Measurements from ENCODE around the gene NUP210L.
A peak's percentile ranks its signal among the peaks of the same experiment; 100 is the strongest.

NUP210L gene

DNA sequence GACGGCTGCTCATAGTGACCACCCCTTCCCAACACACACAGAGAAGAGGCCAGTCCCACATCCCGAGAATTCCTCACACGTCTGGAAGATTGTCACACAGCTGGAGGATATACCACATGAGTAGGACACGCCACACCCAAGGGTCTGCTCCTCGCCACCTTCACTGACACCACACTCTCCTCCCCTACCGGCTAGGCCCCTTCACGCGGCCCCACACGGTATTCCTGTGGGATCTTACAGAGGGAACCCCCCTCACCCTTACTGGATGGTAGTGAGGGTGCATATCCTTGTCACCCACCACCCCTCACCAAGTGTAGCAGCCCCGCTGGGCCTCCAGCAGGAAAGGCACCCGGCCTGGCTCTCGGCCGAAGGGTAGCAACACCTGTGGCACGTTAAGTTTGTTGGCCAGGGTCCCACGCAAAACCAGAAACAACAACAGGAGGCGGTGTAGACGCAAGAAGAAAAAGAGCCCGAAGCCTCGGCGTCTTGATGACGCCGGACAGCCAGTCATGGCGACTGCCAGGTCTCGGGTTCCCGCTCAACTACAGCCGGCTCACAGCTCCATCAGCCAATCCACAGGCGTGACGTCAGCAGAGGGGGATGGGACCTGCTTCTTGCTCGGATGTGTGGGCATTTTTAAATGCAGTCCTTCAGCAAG is at the start of gene NUP210L:
NUP210L (minus strand) TSS at position 540 of the 658 bp plus-strand sequence.
- TF ChIP-seq, protein P1, sequence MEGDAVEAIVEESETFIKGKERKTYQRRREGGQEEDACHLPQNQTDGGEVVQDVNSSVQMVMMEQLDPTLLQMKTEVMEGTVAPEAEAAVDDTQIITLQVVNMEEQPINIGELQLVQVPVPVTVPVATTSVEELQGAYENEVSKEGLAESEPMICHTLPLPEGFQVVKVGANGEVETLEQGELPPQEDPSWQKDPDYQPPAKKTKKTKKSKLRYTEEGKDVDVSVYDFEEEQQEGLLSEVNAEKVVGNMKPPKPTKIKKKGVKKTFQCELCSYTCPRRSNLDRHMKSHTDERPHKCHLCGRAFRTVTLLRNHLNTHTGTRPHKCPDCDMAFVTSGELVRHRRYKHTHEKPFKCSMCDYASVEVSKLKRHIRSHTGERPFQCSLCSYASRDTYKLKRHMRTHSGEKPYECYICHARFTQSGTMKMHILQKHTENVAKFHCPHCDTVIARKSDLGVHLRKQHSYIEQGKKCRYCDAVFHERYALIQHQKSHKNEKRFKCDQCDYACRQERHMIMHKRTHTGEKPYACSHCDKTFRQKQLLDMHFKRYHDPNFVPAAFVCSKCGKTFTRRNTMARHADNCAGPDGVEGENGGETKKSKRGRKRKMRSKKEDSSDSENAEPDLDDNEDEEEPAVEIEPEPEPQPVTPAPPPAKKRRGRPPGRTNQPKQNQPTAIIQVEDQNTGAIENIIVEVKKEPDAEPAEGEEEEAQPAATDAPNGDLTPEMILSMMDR (IDR thresholded peaks at IDR 0.05; ENCODE audit: low read depth, low read length), result no peak
- Histone ChIP-seq H3K9me3 (ENCODE audit: severe bottlenecking) (no peaks in the 10 kb centered on the region), H3K4me3 (ENCODE audit: low read depth, low read length) (no peak within 1 kb of the TSS)

GRCh38 chr1:154199563-154199879 is 44.6 kb upstream of the NUP210L start:
- H3K9me3 ChIP-seq (ENCODE audit: severe bottlenecking), result no peaks in the 10 kb centered on the region
- peaks cover 4% of the 10 kb centered on the region for H3K27me3 ChIP-seq (ENCODE audit: insufficient read depth, low read depth, severe bottlenecking)
- TF ChIP-seq, protein P1 (IDR thresholded peaks at IDR 0.05; ENCODE audit: low read depth, low read length), result 0 out of 2 replicates have a peak, but pooled peaks have one; percentile 4
- no peaks in the 10 kb centered on the region for H3K36me3 ChIP-seq
- no peak for DNase-seq
- no peak overlapping the region for H3K27ac ChIP-seq
- no peak overlapping the region for H3K4me3 ChIP-seq (ENCODE audit: low read depth, low read length)

More for the DNA sequence above, at the start of gene NUP210L:
- Histone ChIP-seq H3K27ac (no peak within 1 kb of the TSS), H3K36me3 (peaks cover 55% of the 10 kb centered on the region), H3K27me3 (ENCODE audit: insufficient read depth, low read depth, severe bottlenecking) (no peaks in the 10 kb centered on the region)
- peak; percentile 41 for DNase-seq

- H3K27me3 ChIP-seq (ENCODE audit: insufficient read depth, low read depth, severe bottlenecking), result peaks cover 8% of the 10 kb centered on the region
- no peak overlapping the region for H3K4me3 ChIP-seq (ENCODE audit: low read depth, low read length)
- peak; percentile 82 for DNase-seq
- TF ChIP-seq, protein P1 (IDR thresholded peaks at IDR 0.05; ENCODE audit: low read depth, low read length), result peak; percentile 81
- no peaks in the 10 kb centered on the region for H3K9me3 ChIP-seq (ENCODE audit: severe bottlenecking)
- no peaks in the 10 kb centered on the region for H3K36me3 ChIP-seq
- no peak overlapping the region for H3K27ac ChIP-seq
Observed at GRCh38 chr1:154198756-154199562, 44.1 kb upstream of the NUP210L start.

GRCh38 chr1:154193821-154194220 is 38.9 kb upstream of the NUP210L start:
- Histone ChIP-seq H3K36me3 (no peaks in the 10 kb centered on the region), H3K27ac (no peak overlapping the region), H3K4me3 (ENCODE audit: low read depth, low read length) (no peak overlapping the region), H3K9me3 (ENCODE audit: severe bottlenecking) (peaks cover 2% of the 10 kb centered on the region), H3K27me3 (ENCODE audit: insufficient read depth, low read depth, severe bottlenecking) (peaks cover 38% of the 10 kb centered on the region)
- DNase-seq, result peak; percentile 44
- TF ChIP-seq, protein P1 (IDR thresholded peaks at IDR 0.05; ENCODE audit: low read depth, low read length), result no peak

DNA sequence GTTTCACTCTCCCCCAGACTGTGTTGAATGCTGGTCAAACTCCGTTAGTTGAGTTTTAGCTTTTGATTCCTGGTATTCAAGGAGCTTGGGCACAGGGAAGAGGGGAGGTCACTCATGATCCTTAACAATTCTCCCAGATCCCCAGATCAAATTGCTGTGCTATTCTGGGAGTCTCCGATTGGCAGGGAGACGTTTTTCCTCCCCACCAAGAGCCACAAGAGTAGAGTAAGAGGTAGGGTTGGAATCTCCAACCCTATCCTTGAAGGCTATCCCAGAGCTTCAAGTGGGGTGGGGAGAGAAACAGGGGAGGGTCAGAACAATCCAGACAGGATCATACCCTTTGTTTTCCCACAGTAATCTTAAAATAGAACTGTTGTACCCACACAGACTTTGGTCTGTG is 37.6 kb upstream of the NUP210L start:
- peaks cover 38% of the 10 kb centered on the region for H3K27me3 ChIP-seq (ENCODE audit: insufficient read depth, low read depth, severe bottlenecking)
- no peak overlapping the region for H3K4me3 ChIP-seq (ENCODE audit: low read depth, low read length)
- peaks cover 2% of the 10 kb centered on the region for H3K9me3 ChIP-seq (ENCODE audit: severe bottlenecking)
- no peak for DNase-seq
- TF ChIP-seq, protein P1 (IDR thresholded peaks at IDR 0.05; ENCODE audit: low read depth, low read length), result no peak
- no peak overlapping the region for H3K27ac ChIP-seq
- no peaks in the 10 kb centered on the region for H3K36me3 ChIP-seq

Measured in WERI-Rb-1 (cell line).